Measurements from ENCODE around the gene PRKD1. TPM values are rescaled to one million over a fixed set of nuclear protein-coding genes. Genes with fewer than 3 reads are reported as not detected.

Gene PRKD1
- total RNA-seq, 1 donor from 2014 or later = 13.5 TPM

DNA sequence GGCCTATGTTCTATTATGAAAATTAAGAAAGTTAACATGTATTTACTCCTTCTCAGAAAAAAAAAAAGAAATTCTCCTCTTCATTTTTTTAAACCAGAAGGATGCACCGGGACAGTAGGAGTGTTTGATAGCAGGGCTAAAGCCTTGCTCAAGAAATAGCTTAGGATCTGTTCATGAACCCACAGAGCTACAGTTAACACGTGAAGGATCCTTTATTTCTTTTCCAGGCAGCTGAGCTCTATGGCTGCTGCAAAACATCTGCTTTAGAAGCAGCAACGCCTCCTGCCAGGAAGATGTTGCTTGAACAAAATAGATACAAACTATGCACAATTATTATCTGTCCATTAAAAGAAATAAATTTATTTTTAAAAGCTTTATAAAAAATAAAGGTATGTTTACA is 254.8 kb downstream of the PRKD1 start:
- Mint-ChIP-seq H3K27ac (ENCODE audit: unreplicated experiment) (no peak overlapping the region), H3K36me3 (ENCODE audit: low read depth) (no peaks in the 10 kb centered on the region), H3K4me1 (peaks cover 28% of the 10 kb centered on the region), H3K27me3 (ENCODE audit: low read depth) (no peaks in the 10 kb centered on the region), H3K4me3 (no peak overlapping the region), H3K9me3 (no peaks in the 10 kb centered on the region)
- DNase-seq (ENCODE audit: low read depth, low spot score) = no peak
- TF ChIP-seq, protein P1, sequence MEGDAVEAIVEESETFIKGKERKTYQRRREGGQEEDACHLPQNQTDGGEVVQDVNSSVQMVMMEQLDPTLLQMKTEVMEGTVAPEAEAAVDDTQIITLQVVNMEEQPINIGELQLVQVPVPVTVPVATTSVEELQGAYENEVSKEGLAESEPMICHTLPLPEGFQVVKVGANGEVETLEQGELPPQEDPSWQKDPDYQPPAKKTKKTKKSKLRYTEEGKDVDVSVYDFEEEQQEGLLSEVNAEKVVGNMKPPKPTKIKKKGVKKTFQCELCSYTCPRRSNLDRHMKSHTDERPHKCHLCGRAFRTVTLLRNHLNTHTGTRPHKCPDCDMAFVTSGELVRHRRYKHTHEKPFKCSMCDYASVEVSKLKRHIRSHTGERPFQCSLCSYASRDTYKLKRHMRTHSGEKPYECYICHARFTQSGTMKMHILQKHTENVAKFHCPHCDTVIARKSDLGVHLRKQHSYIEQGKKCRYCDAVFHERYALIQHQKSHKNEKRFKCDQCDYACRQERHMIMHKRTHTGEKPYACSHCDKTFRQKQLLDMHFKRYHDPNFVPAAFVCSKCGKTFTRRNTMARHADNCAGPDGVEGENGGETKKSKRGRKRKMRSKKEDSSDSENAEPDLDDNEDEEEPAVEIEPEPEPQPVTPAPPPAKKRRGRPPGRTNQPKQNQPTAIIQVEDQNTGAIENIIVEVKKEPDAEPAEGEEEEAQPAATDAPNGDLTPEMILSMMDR (conservative IDR thresholded peaks at IDR 0.05) = no peak

DNA sequence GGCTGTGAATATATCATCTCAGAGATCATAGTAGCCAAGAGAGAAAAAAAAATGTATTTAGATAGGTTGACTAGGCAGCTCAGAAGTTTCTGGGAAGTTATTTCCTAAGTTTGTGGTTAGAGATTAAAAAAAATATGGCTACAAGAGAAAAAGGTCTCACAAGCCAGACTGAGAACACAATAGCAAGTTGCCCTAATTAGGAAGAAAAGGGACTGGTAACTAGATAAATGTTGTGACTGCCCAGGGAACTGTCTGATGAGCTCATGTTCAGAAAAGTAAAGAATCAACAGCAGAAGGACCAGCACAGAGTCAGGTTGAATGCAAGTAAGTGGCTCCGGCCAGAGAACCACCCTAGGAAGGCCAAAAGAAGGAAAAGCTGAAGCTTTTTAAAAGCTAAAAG is 256.6 kb downstream of the PRKD1 start:
- Mint-ChIP-seq H3K27ac (ENCODE audit: unreplicated experiment) (peak overlapping the region; percentile 17), H3K36me3 (ENCODE audit: low read depth) (no peaks in the 10 kb centered on the region), H3K9me3 (no peaks in the 10 kb centered on the region), H3K4me1 (peaks cover 31% of the 10 kb centered on the region), H3K4me3 (no peak overlapping the region), H3K27me3 (ENCODE audit: low read depth) (no peaks in the 10 kb centered on the region)
- DNase-seq (ENCODE audit: low read depth, low spot score) = no peak
- TF ChIP-seq, protein P1 (conservative IDR thresholded peaks at IDR 0.05) = no peak

DNA sequence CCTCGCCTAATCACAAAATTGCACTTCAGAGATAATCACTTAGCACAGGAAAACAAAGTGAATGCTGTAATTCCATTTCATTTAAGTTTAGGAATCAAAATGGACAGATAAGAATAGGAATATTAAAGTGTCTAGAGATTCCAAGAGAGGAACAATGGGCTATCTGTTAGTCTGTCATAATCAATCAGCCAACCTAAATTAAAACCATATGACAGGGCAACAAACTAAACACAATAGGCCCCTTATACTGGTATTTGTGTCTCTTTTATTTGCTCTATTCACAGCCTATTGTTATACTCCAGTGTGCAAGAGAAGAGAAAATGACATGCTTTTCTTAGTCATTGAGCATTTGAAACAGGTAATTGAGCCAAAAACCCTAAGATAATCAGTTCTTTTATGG is 259.4 kb downstream of the PRKD1 start:
- Mint-ChIP-seq H3K27ac (ENCODE audit: unreplicated experiment) (no peak overlapping the region), H3K36me3 (ENCODE audit: low read depth) (peaks cover 6% of the 10 kb centered on the region), H3K4me1 (peaks cover 21% of the 10 kb centered on the region), H3K27me3 (ENCODE audit: low read depth) (no peaks in the 10 kb centered on the region), H3K4me3 (no peak overlapping the region), H3K9me3 (no peaks in the 10 kb centered on the region)
- no peak for DNase-seq (ENCODE audit: low read depth, low spot score)
- TF ChIP-seq, protein P1 (conservative IDR thresholded peaks at IDR 0.05) = no peak

DNA sequence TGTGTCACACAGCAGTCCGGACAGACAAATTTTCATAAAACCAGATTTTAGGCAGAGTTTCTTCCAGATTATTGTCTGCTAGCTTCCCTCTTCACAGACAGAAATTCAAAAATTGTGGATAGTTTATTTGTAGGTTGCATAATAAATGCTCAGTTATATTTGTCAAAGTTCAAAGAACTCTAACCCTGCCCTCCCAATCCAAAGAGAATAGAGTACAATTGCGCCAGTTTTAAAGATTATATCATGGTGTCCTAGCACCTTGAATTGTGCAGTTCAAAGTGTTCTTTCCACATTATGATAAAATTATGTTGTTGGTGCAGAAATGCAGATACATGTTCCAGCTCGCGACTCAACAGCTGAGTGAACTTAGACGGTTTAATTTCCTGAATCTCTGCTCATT is 263.1 kb downstream of the PRKD1 start:
- Mint-ChIP-seq H3K4me3 (no peak overlapping the region), H3K27ac (ENCODE audit: unreplicated experiment) (no peak overlapping the region), H3K9me3 (no peaks in the 10 kb centered on the region), H3K36me3 (ENCODE audit: low read depth) (peaks cover 6% of the 10 kb centered on the region), H3K27me3 (ENCODE audit: low read depth) (no peaks in the 10 kb centered on the region), H3K4me1 (peaks cover 13% of the 10 kb centered on the region)
- TF ChIP-seq, protein P1 (conservative IDR thresholded peaks at IDR 0.05) = no peak
- no peak for DNase-seq (ENCODE audit: low read depth, low spot score)

DNA sequence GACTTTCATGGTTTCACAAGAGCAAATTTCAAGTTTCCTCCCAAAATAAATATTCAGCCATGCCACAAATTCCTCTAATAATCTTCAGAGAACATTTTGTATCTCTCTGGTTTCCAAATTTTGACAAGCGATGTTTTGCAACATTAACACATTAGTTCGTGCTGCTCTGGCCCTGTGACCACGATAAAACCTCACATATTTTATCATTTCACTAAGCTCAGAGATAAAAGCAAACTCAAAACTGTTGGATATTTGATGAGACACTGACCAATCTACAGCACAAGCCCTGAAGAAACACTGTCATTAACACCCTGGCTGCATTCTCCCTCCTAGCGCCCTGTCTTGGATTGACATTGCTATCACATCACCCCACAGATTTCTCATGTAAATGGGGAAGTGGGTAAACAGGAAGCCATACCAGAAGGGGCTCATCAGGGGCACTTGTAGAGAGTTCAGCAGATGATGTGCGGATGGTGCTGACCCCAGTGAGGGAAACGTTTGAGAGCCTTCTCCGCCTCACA is 264.3 kb downstream of the PRKD1 start:
- Mint-ChIP-seq H3K4me3 (no peak overlapping the region), H3K9me3 (no peaks in the 10 kb centered on the region), H3K4me1 (peaks cover 8% of the 10 kb centered on the region), H3K36me3 (ENCODE audit: low read depth) (peaks cover 6% of the 10 kb centered on the region), H3K27ac (ENCODE audit: unreplicated experiment) (no peak overlapping the region), H3K27me3 (ENCODE audit: low read depth) (no peaks in the 10 kb centered on the region)
- TF ChIP-seq, protein P1 (conservative IDR thresholded peaks at IDR 0.05) = no peak
- DNase-seq (ENCODE audit: low read depth, low spot score) = no peak

All from neural crest cell (in vitro differentiated cells).